T1000 (cell line): Measurements from ENCODE around the gene RBM3.

ENCODE experiments used
- DNase-seq: peaks from one replicate; lab custom pipeline; 2025; ENCODE audit warnings: mixed read lengths; lab: John Stamatoyannopoulos, UW

Gene RBM3

GRCh38 chrX:48626401-48627298 is 52.4 kb downstream of the RBM3 start:
- DNase-seq: no peak
